HG03342 (cell line): ENCODE data around the gene TTYH2.

Source experiments
- ATAC-seq: cut with Tn5 transposase; IDR thresholded peaks from one replicate; pipeline ENCODE4 v1.9.1; 2021; ENCODE audit warnings: mild to moderate bottlenecking, moderate library complexity; ENCODE audit not compliant: unreplicated experiment

TTYH2 gene

GRCh38 chr17:74234486-74234885, 21.1 kb downstream of the TTYH2 start:
- ATAC-seq: no peak

- no peak for ATAC-seq
These were observed 21.7 kb downstream of the TTYH2 start for GRCh38 chr17:74235040-74235581.

- ATAC-seq: no peak
These were observed 22.6 kb downstream of the TTYH2 start for GRCh38 chr17:74235911-74236371.

- no peak for ATAC-seq
These were observed 23.9 kb downstream of the TTYH2 start for GRCh38 chr17:74237321-74237720.

- no peak for ATAC-seq
These were observed 25.8 kb downstream of the TTYH2 start for GRCh38 chr17:74239172-74239571.

GRCh38 chr17:74240618-74241205, 27.3 kb downstream of the TTYH2 start:
- no peak for ATAC-seq

- ATAC-seq: no peak
These were observed 28.1 kb downstream of the TTYH2 start for GRCh38 chr17:74241431-74241830.

- ATAC-seq: no peak
These were observed 28.5 kb downstream of the TTYH2 start for GRCh38 chr17:74241847-74242246.

- ATAC-seq: no peak
These were observed 29.8 kb downstream of the TTYH2 start for GRCh38 chr17:74243013-74243755.

GRCh38 chr17:74244128-74244527, 30.8 kb downstream of the TTYH2 start:
- ATAC-seq: no peak

GRCh38 chr17:74244548-74244947, 31.2 kb downstream of the TTYH2 start:
- no peak for ATAC-seq

GRCh38 chr17:74245145-74245831, 31.9 kb downstream of the TTYH2 start:
- no peak for ATAC-seq

GRCh38 chr17:74245871-74246270, 32.5 kb downstream of the TTYH2 start:
- no peak for ATAC-seq

GRCh38 chr17:74249590-74250270, 36.4 kb downstream of the TTYH2 start:
- no peak for ATAC-seq

GRCh38 chr17:74250324-74250995, 37.1 kb downstream of the TTYH2 start:
- ATAC-seq: no peak

- ATAC-seq: no peak
These were observed 37.7 kb downstream of the TTYH2 start for GRCh38 chr17:74251051-74251450.

GRCh38 chr17:74251569-74251968, 38.2 kb downstream of the TTYH2 start:
- no peak for ATAC-seq

GRCh38 chr17:74252211-74252610, 38.8 kb downstream of the TTYH2 start:
- ATAC-seq: no peak

- ATAC-seq: no peak
These were observed 39.7 kb downstream of the TTYH2 start for GRCh38 chr17:74253036-74253435.

- ATAC-seq: no peak
These were observed 43.9 kb downstream of the TTYH2 start for GRCh38 chr17:74257311-74257710.
